HepG2 (cell line): Measurements from ENCODE around the gene AKR1A1. TPM values are rescaled to one million over a fixed set of nuclear protein-coding genes. Genes with fewer than 3 reads are reported as not detected.

Experiments used
- AKNA ChIP-seq: sonication (generic); formaldehyde crosslinking; IDR thresholded peaks from 2 replicates; pipeline ENCODE4 v1.4.0; 2020; ENCODE audit warnings: missing genetic modification reagents, borderline replicate concordance
- ATM ChIP-seq: fragments of 450-650 bp; IDR thresholded peaks from 2 replicates; pipeline ENCODE4 v1.7.1; 2017; ENCODE audit warnings: mild to moderate bottlenecking, borderline replicate concordance
- HMG20B ChIP-seq: conservative IDR thresholded peaks from 2 replicates; pipeline ENCODE4 v1.6.1; 2016; ENCODE audit warnings: missing genetic modification reagents, missing compliant biosample characterization
- IKZF4 ChIP-seq: sonication (generic); formaldehyde crosslinking; IDR thresholded peaks from 2 replicates; pipeline ENCODE4 v1.5.1; 2020; ENCODE audit warnings: borderline replicate concordance, mild to moderate bottlenecking, low read depth, missing genetic modification reagents; ENCODE audit errors: not compliant biosample characterization
- KLF9 ChIP-seq: IDR thresholded peaks from 2 replicates; pipeline ENCODE4 v1.6.1; 2016; ENCODE audit warnings: low read depth
- MLLT10 ChIP-seq: sonication (generic); formaldehyde crosslinking; IDR thresholded peaks from 2 replicates; pipeline ENCODE4 v1.4.0; 2020; ENCODE audit warnings: missing genetic modification reagents
- REXO4 ChIP-seq: sonication (generic); formaldehyde crosslinking; IDR thresholded peaks from 2 replicates; pipeline ENCODE4 v1.8.0; 2022; ENCODE audit warnings: missing genetic modification reagents, mild to moderate bottlenecking, borderline replicate concordance
- SETDB1 ChIP-seq: sonication (generic); formaldehyde crosslinking; IDR thresholded peaks from 2 replicates; pipeline ENCODE4 v1.5.1; 2020; ENCODE audit warnings: missing genetic modification reagents, mild to moderate bottlenecking, borderline replicate concordance
- ZBTB43 ChIP-seq: sonication (generic); formaldehyde crosslinking; conservative IDR thresholded peaks from 2 replicates; pipeline ENCODE4 v1.4.0; 2020; ENCODE audit warnings: missing genetic modification reagents
- ZFP41 ChIP-seq: sonication (generic); formaldehyde crosslinking; IDR thresholded peaks from 2 replicates; pipeline ENCODE4 v1.4.0; 2020; ENCODE audit warnings: mild to moderate bottlenecking, missing genetic modification reagents, borderline replicate concordance
- ZNF263 ChIP-seq: sonication (generic); formaldehyde crosslinking; IDR thresholded peaks from 2 replicates; pipeline ENCODE4 v1.4.0; 2020; ENCODE audit warnings: missing genetic modification reagents
- ZNF264 ChIP-seq: sonication (generic); formaldehyde crosslinking; IDR thresholded peaks from 2 replicates; pipeline ENCODE4 v1.4.0; 2020; ENCODE audit warnings: missing genetic modification reagents
- ZNF350 ChIP-seq: sonication (generic); formaldehyde crosslinking; IDR thresholded peaks from 2 replicates; pipeline ENCODE4 v1.4.0; 2020; ENCODE audit warnings: mild to moderate bottlenecking, low read depth, missing genetic modification reagents, borderline replicate concordance
- ZNF562 ChIP-seq: sonication (generic); formaldehyde crosslinking; IDR thresholded peaks from 2 replicates; pipeline ENCODE4 v1.8.0; 2022; ENCODE audit warnings: missing genetic modification reagents, borderline replicate concordance
- ZSCAN12 ChIP-seq: sonication (generic); formaldehyde crosslinking; IDR thresholded peaks from 2 replicates; pipeline ENCODE4 v1.9.0; 2021; ENCODE audit warnings: mild to moderate bottlenecking, missing genetic modification reagents
- polyA plus RNA-seq, 8 experiments: library from polyadenylated mRNA; depleted of rRNA in 3 of 8; stranded (reverse) in 7 of 8; unstranded in 1 of 8; fragments of >200 nt; fragmentation: Illumina TruSeq in 4 of 8; extraction: Trizol in 4 of 8; gene quantifications; 2 replicates each; pipeline versions ENCODE4 v1.2.1 to v1.2.3, GENCODE V29; 2011 to 2016; ENCODE audit warnings: low read depth in 4 of 8, missing spikeins in 1 of 8, mixed read lengths in 1 of 8; ENCODE audit not compliant: insufficient read depth in 1 of 8
- total RNA-seq, 5 experiments: library from RNA; depleted of rRNA; stranded (reverse); fragments of >200 nt; fragmentation: Illumina TruSeq; extraction: Trizol; gene quantifications; 2 replicates each; pipeline ENCODE4 v1.2.3, GENCODE V29; 2016; ENCODE audit warnings: low read depth in 1 of 5
- TF ChIP-seq, protein P1 (sequence below): sonication (generic); formaldehyde crosslinking; IDR thresholded peaks from 2 replicates; pipeline ENCODE4 v1.4.0; 2020; ENCODE audit warnings: mild to moderate bottlenecking, missing genetic modification reagents, borderline replicate concordance
- TF ChIP-seq, protein P2 (sequence below): IDR thresholded peaks from 2 replicates; pipeline ENCODE4 v1.6.1; 2016; ENCODE audit warnings: missing biosample characterization, missing genetic modification reagents, low read depth

AKR1A1 gene
- total and polyA plus RNA-seq, 2 of the 13 experiments (the other 11 are each of a cell fraction or from before 2014, with no cell fraction given) = 181 to 217 TPM

DNA sequence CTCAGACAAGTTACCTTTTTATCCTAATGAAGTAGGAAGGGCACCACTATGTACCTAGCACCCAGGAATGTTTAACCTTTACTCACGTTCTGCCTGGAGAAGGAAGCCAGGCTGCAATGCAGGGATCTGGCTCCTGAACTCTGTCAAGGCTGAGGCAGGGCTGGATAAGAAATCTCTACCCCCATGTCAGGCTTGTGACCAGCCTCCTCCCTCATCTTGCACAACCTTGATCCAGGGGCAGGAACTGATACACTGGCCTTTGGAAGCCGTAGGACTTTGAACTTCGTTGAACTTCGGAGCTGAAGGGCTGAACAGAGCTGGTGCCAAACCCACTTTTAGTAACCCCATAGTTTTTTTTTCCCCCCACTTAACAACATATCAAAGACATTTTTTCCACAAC lies 8.0 kb upstream of the AKR1A1 start (continued):
- TF ChIP-seq, protein P1, sequence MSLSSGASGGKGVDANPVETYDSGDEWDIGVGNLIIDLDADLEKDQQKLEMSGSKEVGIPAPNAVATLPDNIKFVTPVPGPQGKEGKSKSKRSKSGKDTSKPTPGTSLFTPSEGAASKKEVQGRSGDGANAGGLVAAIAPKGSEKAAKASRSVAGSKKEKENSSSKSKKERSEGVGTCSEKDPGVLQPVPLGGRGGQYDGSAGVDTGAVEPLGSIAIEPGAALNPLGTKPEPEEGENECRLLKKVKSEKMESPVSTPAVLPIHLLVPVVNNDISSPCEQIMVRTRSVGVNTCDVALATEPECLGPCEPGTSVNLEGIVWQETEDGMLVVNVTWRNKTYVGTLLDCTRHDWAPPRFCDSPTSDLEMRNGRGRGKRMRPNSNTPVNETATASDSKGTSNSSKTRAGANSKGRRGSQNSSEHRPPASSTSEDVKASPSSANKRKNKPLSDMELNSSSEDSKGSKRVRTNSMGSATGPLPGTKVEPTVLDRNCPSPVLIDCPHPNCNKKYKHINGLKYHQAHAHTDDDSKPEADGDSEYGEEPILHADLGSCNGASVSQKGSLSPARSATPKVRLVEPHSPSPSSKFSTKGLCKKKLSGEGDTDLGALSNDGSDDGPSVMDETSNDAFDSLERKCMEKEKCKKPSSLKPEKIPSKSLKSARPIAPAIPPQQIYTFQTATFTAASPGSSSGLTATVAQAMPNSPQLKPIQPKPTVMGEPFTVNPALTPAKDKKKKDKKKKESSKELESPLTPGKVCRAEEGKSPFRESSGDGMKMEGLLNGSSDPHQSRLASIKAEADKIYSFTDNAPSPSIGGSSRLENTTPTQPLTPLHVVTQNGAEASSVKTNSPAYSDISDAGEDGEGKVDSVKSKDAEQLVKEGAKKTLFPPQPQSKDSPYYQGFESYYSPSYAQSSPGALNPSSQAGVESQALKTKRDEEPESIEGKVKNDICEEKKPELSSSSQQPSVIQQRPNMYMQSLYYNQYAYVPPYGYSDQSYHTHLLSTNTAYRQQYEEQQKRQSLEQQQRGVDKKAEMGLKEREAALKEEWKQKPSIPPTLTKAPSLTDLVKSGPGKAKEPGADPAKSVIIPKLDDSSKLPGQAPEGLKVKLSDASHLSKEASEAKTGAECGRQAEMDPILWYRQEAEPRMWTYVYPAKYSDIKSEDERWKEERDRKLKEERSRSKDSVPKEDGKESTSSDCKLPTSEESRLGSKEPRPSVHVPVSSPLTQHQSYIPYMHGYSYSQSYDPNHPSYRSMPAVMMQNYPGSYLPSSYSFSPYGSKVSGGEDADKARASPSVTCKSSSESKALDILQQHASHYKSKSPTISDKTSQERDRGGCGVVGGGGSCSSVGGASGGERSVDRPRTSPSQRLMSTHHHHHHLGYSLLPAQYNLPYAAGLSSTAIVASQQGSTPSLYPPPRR (CRISPR knock-in tag) = peak; percentile 42; the same call in 1 of the 2 replicates
- no peak for TF ChIP-seq SETDB1 (CRISPR knock-in tag)
- TF ChIP-seq HMG20B (CRISPR knock-in tag) = peak; percentile 60; the same call in 1 of the 2 replicates
- TF ChIP-seq ZNF264 = peak; percentile 85; the same call in 1 of the 2 replicates
- TF ChIP-seq ZBTB43 (CRISPR knock-in tag) = no peak
- TF ChIP-seq ZNF562 = no peak
- TF ChIP-seq ZFP41 = no peak
- no peak for TF ChIP-seq ZSCAN12 (CRISPR knock-in tag)
- TF ChIP-seq AKNA (CRISPR knock-in tag) = no peak
- no peak for TF ChIP-seq MLLT10
- peak; percentile 33; the same call in 1 of the 2 replicates for TF ChIP-seq ZNF263 (CRISPR knock-in tag)
- no peak for TF ChIP-seq KLF9 (CRISPR knock-in tag)
- no peak for TF ChIP-seq ATM
- no peak for TF ChIP-seq REXO4 (CRISPR knock-in tag)
- no peak for TF ChIP-seq IKZF4 (CRISPR knock-in tag)
- TF ChIP-seq, protein P2, sequence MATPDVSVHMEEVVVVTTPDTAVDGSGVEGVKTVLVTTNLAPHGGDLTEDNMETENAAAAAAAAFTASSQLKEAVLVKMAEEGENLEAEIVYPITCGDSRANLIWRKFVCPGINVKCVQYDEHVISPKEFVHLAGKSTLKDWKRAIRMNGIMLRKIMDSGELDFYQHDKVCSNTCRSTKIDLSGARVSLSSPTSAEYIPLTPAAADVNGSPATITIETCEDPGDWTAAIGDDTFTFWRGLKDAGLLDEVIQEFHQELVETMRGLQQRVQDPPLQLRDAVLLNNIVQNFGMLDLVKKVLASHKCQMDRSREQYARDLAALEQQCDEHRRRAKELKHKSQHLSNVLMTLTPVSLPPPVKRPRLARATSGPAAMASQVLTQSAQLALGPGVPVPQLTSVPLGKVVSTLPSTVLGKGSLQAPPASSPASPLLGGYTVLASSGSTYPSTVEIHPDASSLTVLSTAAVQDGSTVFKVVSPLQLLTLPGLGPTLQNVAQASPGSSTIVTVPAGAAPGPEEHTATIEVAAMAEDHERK = no peak
- TF ChIP-seq ZNF350 = no peak
